GM21526 (cell line): ENCODE data around the gene RPS6KL1.
"Not testable (repeated sequence)": the region's sequence is repeated elsewhere in the genome, so short reads cannot be mapped to it uniquely, and the experiment has no call there.

ENCODE experiments used
- ATAC-seq: cut with Tn5 transposase; IDR thresholded peaks from one replicate; pipeline ENCODE4 v1.9.1; 2021; ENCODE audit warnings: moderate library complexity; ENCODE audit not compliant: unreplicated experiment, low FRiP score

The RPS6KL1 gene

GRCh38 chr14:74936731-74937130, 13.7 kb upstream of the RPS6KL1 start:
- ATAC-seq: no peak

- ATAC-seq: no peak
Observed at GRCh38 chr14:74936151-74936550, 13.1 kb upstream of the RPS6KL1 start.

GRCh38 chr14:74935360-74935680, 12.3 kb upstream of the RPS6KL1 start:
- no peak for ATAC-seq

- no peak for ATAC-seq
Observed at GRCh38 chr14:74934476-74935359, 11.7 kb upstream of the RPS6KL1 start.

GRCh38 chr14:74934041-74934440, 11.0 kb upstream of the RPS6KL1 start:
- no peak for ATAC-seq

GRCh38 chr14:74932936-74933335, 9.9 kb upstream of the RPS6KL1 start:
- ATAC-seq: not testable (repeated sequence)

- no peak for ATAC-seq
Observed at GRCh38 chr14:74932401-74932901, 9.4 kb upstream of the RPS6KL1 start.

GRCh38 chr14:74931744-74932143, 8.7 kb upstream of the RPS6KL1 start:
- ATAC-seq: not testable (repeated sequence)

- no peak for ATAC-seq
Observed at GRCh38 chr14:74929242-74929641, 6.2 kb upstream of the RPS6KL1 start.

- ATAC-seq: no peak
Observed at GRCh38 chr14:74927225-74927624, 4.2 kb upstream of the RPS6KL1 start.

GRCh38 chr14:74924061-74924460, 1.0 kb upstream of the RPS6KL1 start:
- ATAC-seq: no peak

- ATAC-seq: no peak
Observed at GRCh38 chr14:74921987-74922751, 891 bp downstream of the RPS6KL1 start.

GRCh38 chr14:74921053-74921620, 1.9 kb downstream of the RPS6KL1 start:
- ATAC-seq: no peak

GRCh38 chr14:74920281-74920680, 2.8 kb downstream of the RPS6KL1 start:
- no peak for ATAC-seq

- no peak for ATAC-seq
Observed at GRCh38 chr14:74919421-74920165, 3.5 kb downstream of the RPS6KL1 start.

- ATAC-seq: no peak
Observed at GRCh38 chr14:74918380-74918779, 4.7 kb downstream of the RPS6KL1 start.

- ATAC-seq: no peak
Observed at GRCh38 chr14:74917646-74918081, 5.4 kb downstream of the RPS6KL1 start.

- ATAC-seq: no peak
Observed at GRCh38 chr14:74917178-74917543, 5.9 kb downstream of the RPS6KL1 start.

GRCh38 chr14:74915826-74916225, 7.2 kb downstream of the RPS6KL1 start:
- ATAC-seq: no peak

- ATAC-seq: no peak
Observed at GRCh38 chr14:74915426-74915825, 7.6 kb downstream of the RPS6KL1 start.
